Kidney (tissue), 14 donors: ENCODE measurements around the gene FHOD1. TPM values are rescaled to one million over a fixed set of nuclear protein-coding genes. Genes with fewer than 3 reads are reported as not detected.

ENCODE experiments used
- DNase-seq, 5 donors: peaks; one replicate each; pipeline ENCODE4 v3.0.0-alpha.2; 2013 to 2020
- FAIRE-seq: peaks from 2 replicates; lab custom pipeline; 2012; peaks lifted over from hg19 to GRCh38; lab: Jason Lieb, UNC
- H3K27ac ChIP-seq, 2 donors: one replicate each; pipeline ENCODE4 v1.7.0; 2013; ENCODE audit warnings: low read depth in 2 of 2, low read length in 2 of 2, inconsistent platforms in 1 of 2
- H3K27me3 ChIP-seq: one replicate; pipeline ENCODE4 v1.7.1; 2013; ENCODE audit warnings: low read length, inconsistent platforms; ENCODE audit not compliant: control insufficient read depth, insufficient read depth
- H3K36me3 ChIP-seq, 3 donors: one replicate each; pipeline versions ENCODE4 v1.7.0 to v1.7.1; 2013; ENCODE audit warnings: low read length in 3 of 3, control low read depth in 1 of 3, inconsistent platforms in 1 of 3; ENCODE audit not compliant: insufficient read depth in 3 of 3, control insufficient read depth in 2 of 3
- H3K4me1 ChIP-seq, 3 donors: one replicate each; pipeline versions ENCODE4 v1.7.0 to v1.7.1; 2013; ENCODE audit warnings: low read length in 3 of 3, inconsistent platforms in 1 of 3, low read depth in 1 of 3; ENCODE audit not compliant: control insufficient read depth in 2 of 3, insufficient read depth in 2 of 3
- H3K4me3 ChIP-seq, 3 donors: one replicate each; pipeline versions ENCODE4 v1.7.0 to v1.8.1; 2013; ENCODE audit warnings: low read length in 3 of 3, control low read depth in 1 of 3, inconsistent platforms in 1 of 3
- H3K9ac ChIP-seq, 3 donors: one replicate each; pipeline versions ENCODE4 v1.7.0 to v1.7.1; 2013; ENCODE audit warnings: low read length in 3 of 3, control low read depth in 1 of 3, inconsistent platforms in 1 of 3
- H3K9me3 ChIP-seq, 3 donors: one replicate each; pipeline versions ENCODE4 v1.7.0 to v1.7.1; 2013; ENCODE audit warnings: low read length in 3 of 3, control low read depth in 1 of 3, inconsistent platforms in 1 of 3; ENCODE audit not compliant: control insufficient read depth in 2 of 3, insufficient read depth in 1 of 3
- CTCF ChIP-seq: IDR thresholded peaks from 3 replicates; pipeline ENCODE4 v1.5.1; 2012; ENCODE audit warnings: mild to moderate bottlenecking, moderate library complexity, borderline replicate concordance; ENCODE audit not compliant: insufficient read depth; ENCODE audit errors: extremely low read depth
- intact Hi-C: fragments of 100-400 bp; cut with DNase I; formaldehyde crosslinking; loops from one replicate; pipeline ENCODE4 v1.11.1; 2022
- polyA plus RNA-seq: library from polyadenylated mRNA; stranded (reverse); fragments of 350-450 nt; fragmentation: Illumina TruSeq; extraction: RNeasy Lipid Tissue Mini Kit (QIAGEN cat#74804); gene quantifications from one replicate; pipeline ENCODE4 v1.2.3, GENCODE V29; 2014; ENCODE audit warnings: low read depth, low replicate concordance; ENCODE audit not compliant: insufficient read depth
- total RNA-seq: library from RNA; stranded (reverse); fragmentation: NEBNext Ultra II Directional; extraction: Animal tissue kit (Norgen Biotek cat#: 25700); gene quantifications from one replicate; pipeline ENCODE4 v1.2.1, GENCODE V29; 2021
- donor health status: control.
- donor health status: control.
- donor health status: control.
- donor health status: control.
- donor health status: control.
- donor health status: DM: yes; HTN: yes; CAD: no.
- donor health status: Normal renal cell carcinoma (clear cell type).

FHOD1 gene
- total and polyA plus RNA-seq, 2 donors from 2014 or later: 21.0 to 30.4 TPM

DNA sequence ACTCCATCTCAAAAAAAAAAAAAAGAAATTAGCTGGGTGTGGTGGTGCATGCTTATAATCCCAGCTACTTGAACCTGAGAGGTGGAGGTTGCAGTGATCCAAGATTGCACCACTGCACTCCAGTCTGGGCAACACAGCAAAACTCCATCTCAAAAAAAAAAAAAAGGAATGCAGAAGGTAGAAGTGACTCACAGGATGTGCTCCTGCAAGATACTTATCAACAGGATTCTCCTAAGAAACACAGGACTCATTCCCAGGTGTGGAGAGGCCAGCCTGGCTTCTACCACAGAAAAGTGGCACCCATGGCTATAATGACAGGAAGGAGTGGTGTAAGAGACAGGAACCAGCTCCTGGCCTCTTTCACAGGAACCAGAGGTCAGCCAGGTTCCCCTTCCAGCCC lies 34.5 kb downstream of the FHOD1 start:
- no peak for TF ChIP-seq CTCF
- no peak for DNase-seq
- Histone ChIP-seq H3K36me3 (no peaks in the 10 kb centered on the region), H3K27me3 (no peaks in the 10 kb centered on the region), H3K4me1 (peaks cover 0 to 6% (median 0%) of the 10 kb centered on the region in 3 donors), H3K9me3 (no peaks in the 10 kb centered on the region), H3K4me3 (no peak overlapping the region), H3K27ac (no peak overlapping the region), H3K9ac (no peak overlapping the region)
- intact Hi-C loops: no loop called here
- no peak for FAIRE-seq

DNA sequence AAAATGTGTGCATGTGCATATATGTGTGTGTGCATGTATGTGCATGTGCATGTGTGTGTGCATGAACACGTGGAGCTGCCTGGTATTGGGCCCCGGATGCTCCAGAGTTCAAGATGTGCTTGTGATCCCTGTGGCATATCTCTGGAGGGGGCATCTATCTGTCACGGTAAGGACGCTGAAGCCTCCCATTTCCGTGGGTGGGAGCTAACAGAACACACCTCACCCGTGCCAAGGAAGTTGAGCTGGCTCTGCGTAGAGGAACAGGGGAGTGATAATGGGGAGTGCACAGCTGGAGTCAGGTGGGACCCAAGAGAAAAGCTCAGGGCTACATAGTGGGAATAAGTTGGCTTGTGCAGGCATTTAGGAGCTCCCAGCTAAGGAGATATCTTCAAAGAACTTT lies 35.6 kb downstream of the FHOD1 start:
- Histone ChIP-seq H3K27ac (no peak overlapping the region), H3K9ac (no peak overlapping the region), H3K27me3 (no peaks in the 10 kb centered on the region), H3K4me3 (no peak overlapping the region), H3K36me3 (no peaks in the 10 kb centered on the region), H3K4me1 (peaks cover 0 to 6% (median 0%) of the 10 kb centered on the region in 3 donors), H3K9me3 (no peaks in the 10 kb centered on the region)
- DNase-seq (no peak), FAIRE-seq (no peak)
- TF ChIP-seq CTCF: no peak
- intact Hi-C loops: no loop called here

- Histone ChIP-seq H3K9me3 (no peaks in the 10 kb centered on the region), H3K9ac (no peak overlapping the region), H3K4me3 (no peak overlapping the region), H3K4me1 (peaks cover 0 to 2% (median 0%) of the 10 kb centered on the region in 3 donors), H3K36me3 (no peaks in the 10 kb centered on the region), H3K27ac (no peak overlapping the region), H3K27me3 (no peaks in the 10 kb centered on the region)
- intact Hi-C loops: no loop called here
- TF ChIP-seq CTCF: no peak
- DNase-seq: no peak
- FAIRE-seq: no peak
Observed at GRCh38 chr16:67210069-67210937, 37.0 kb downstream of the FHOD1 start.
